Fibroblast of lung (primary cell): ENCODE measurements around the gene PCGF1. TPM values are rescaled to one million over a fixed set of nuclear protein-coding genes. Genes with fewer than 3 reads are reported as not detected.
A peak's percentile ranks its signal among the peaks of the same experiment; 100 is the strongest.

Experiments
- DNase-seq, 2 donors: peaks; one replicate each; pipeline versions ENCODE4 v3.0.0 to v3.0.0-alpha.2; 2010; ENCODE audit warnings: low read depth in 2 of 2
- H2AFZ ChIP-seq: 2 replicates; pipeline ENCODE4 v1.5.1; 2012; ENCODE audit warnings: low read length, control low read depth, inconsistent platforms
- H3K27ac ChIP-seq: 2 replicates; pipeline ENCODE4 v1.5.1; 2011; ENCODE audit warnings: low read length, control low read depth; ENCODE audit not compliant: insufficient read depth
- H3K27me3 ChIP-seq: 2 replicates; pipeline ENCODE4 v1.5.1; 2011; ENCODE audit warnings: mild to moderate bottlenecking, low read length; ENCODE audit not compliant: control insufficient read depth, insufficient read depth
- H3K36me3 ChIP-seq: 2 replicates; pipeline ENCODE4 v1.5.1; 2011; ENCODE audit warnings: low read length; ENCODE audit not compliant: control insufficient read depth, insufficient read depth
- H3K4me1 ChIP-seq: 2 replicates; pipeline ENCODE4 v1.5.1; 2011; ENCODE audit warnings: low read length; ENCODE audit not compliant: control insufficient read depth, insufficient read depth; ENCODE audit errors: extremely low read depth
- H3K4me2 ChIP-seq: 2 replicates; pipeline ENCODE4 v1.5.1; 2011; ENCODE audit warnings: low read length, control low read depth; ENCODE audit not compliant: insufficient read depth; ENCODE audit errors: extremely low read depth
- H3K4me3 ChIP-seq, 4 experiments: fragments of 200-600 bp in 1 of 4; sonication (generic) in 1 of 4; replicated peaks in 1 of 4; 2 replicates each; pipeline ENCODE4 v1.5.1; 2011 to 2016; ENCODE audit warnings: low read length in 4 of 4, low read depth in 3 of 4, mild to moderate bottlenecking in 3 of 4, control low read depth in 2 of 4, inconsistent platforms in 1 of 4, mixed read lengths in 1 of 4; ENCODE audit not compliant: insufficient read depth in 1 of 4; ENCODE audit errors: control extremely low read depth in 1 of 4
- H3K79me2 ChIP-seq: 2 replicates; pipeline ENCODE4 v1.5.1; 2012; ENCODE audit warnings: mild to moderate bottlenecking, low read length, inconsistent platforms; ENCODE audit not compliant: control insufficient read depth, insufficient read depth
- H3K9ac ChIP-seq: 2 replicates; pipeline ENCODE4 v1.5.1; 2011; ENCODE audit warnings: mild to moderate bottlenecking, low read length, control low read depth; ENCODE audit not compliant: insufficient read depth
- H3K9me3 ChIP-seq: 2 replicates; pipeline ENCODE4 v1.5.1; 2012; ENCODE audit warnings: low read depth, low read length; ENCODE audit not compliant: control insufficient read depth, insufficient read depth
- H4K20me1 ChIP-seq: 2 replicates; pipeline ENCODE4 v1.5.1; 2011; ENCODE audit warnings: low read length; ENCODE audit not compliant: control insufficient read depth, insufficient read depth; ENCODE audit errors: extremely low read depth
- CTCF ChIP-seq, 2 donors: IDR thresholded peaks in 1 of 2; conservative IDR thresholded peaks in 1 of 2; 1 replicate in 1 of 2; 2 replicates in 1 of 2; pipeline ENCODE4 v1.5.1; 2011 to 2012; ENCODE audit warnings: low read length in 2 of 2, control low read depth in 1 of 2, inconsistent platforms in 1 of 2, low read depth in 1 of 2, mild to moderate bottlenecking in 1 of 2
- EZH2 ChIP-seq: IDR thresholded peaks from 2 replicates; pipeline ENCODE4 v1.5.1; 2012; ENCODE audit warnings: low read length, control low read depth, mild to moderate bottlenecking; ENCODE audit errors: missing control alignments
- polyA plus RNA-seq, 2 donors: library from polyadenylated mRNA; depleted of rRNA in 1 of 2; stranded (reverse) in 1 of 2; unstranded in 1 of 2; fragments of >200 nt; gene quantifications; 2 replicates each; pipeline ENCODE4 v1.2.1, GENCODE V29; 2011 to 2012; ENCODE audit warnings: missing spikeins in 1 of 2
- total RNA-seq: library from RNA; depleted of rRNA; stranded (reverse); fragments of >200 nt; gene quantifications from 2 replicates; pipeline ENCODE4 v1.2.1, GENCODE V29; 2014

Gene PCGF1
- total and polyA plus RNA-seq, 2 donors (not counting 1 experiment from before 2014, with no cell fraction given) = 23.8 to 35.5 TPM

GRCh38 chr2:74514368-74515270, 7.1 kb upstream of the PCGF1 start, which contains the start of gene TLX2:
Gene TLX2 (plus strand): TSS chr2:74514450. CDS start chr2:74514807, 357 bp downstream.
- no peaks in the 10 kb centered on the region for H3K9me3 ChIP-seq
- H3K9ac ChIP-seq = no peak within 1 kb of the TSS
- H3K4me1 ChIP-seq = no peaks in the 10 kb centered on the region
- peak within 1 kb of the TSS in 1 of 4 experiments; percentile 7 for H3K4me3 ChIP-seq
- TF ChIP-seq EZH2 = no peak
- no peak for TF ChIP-seq CTCF (conservative IDR thresholded peaks at IDR 0.05 in 1 of 2, IDR thresholded peaks at IDR 0.05 in 1 of 2; ENCODE audit: low read depth in 1 of 2, low read length in 2 of 2)
- peaks cover 85% of the 10 kb centered on the region for H3K27me3 ChIP-seq
- no peaks in the 10 kb centered on the region for H3K79me2 ChIP-seq
- H3K4me2 ChIP-seq = peak within 1 kb of the TSS; percentile 19
- no peaks in the 10 kb centered on the region for H3K36me3 ChIP-seq
- no peak for DNase-seq
- no peaks in the 10 kb centered on the region for H4K20me1 ChIP-seq
- H2AFZ ChIP-seq = no peak within 1 kb of the TSS
- H3K27ac ChIP-seq = no peak within 1 kb of the TSS

GRCh38 chr2:74513605-74514367, 6.3 kb upstream of the PCGF1 start:
- Histone ChIP-seq H4K20me1 (no peaks in the 10 kb centered on the region), H3K27me3 (peaks cover 76% of the 10 kb centered on the region), H3K27ac (no peak overlapping the region), H3K9ac (no peak overlapping the region), H3K79me2 (no peaks in the 10 kb centered on the region), H2AFZ (no peak overlapping the region), H3K4me2 (no peak overlapping the region), H3K36me3 (no peaks in the 10 kb centered on the region), H3K4me1 (no peaks in the 10 kb centered on the region), H3K4me3 (no peak overlapping the region), H3K9me3 (no peaks in the 10 kb centered on the region)
- DNase-seq = no peak
- peak; percentile 99 for TF ChIP-seq EZH2
- no peak for TF ChIP-seq CTCF (conservative IDR thresholded peaks at IDR 0.05 in 1 of 2, IDR thresholded peaks at IDR 0.05 in 1 of 2; ENCODE audit: low read depth in 1 of 2, low read length in 2 of 2)
